Measurements from ENCODE around the gene ACTN1.

The ACTN1 gene

GRCh38 chr14:68972507-68973218, 6.4 kb downstream of the ACTN1 start:
- no peak for TF ChIP-seq POLR2AphosphoS5 (IDR thresholded peaks at IDR 0.05; ENCODE audit: low read depth, low read length)
- no peak for TF ChIP-seq POLR2A (IDR thresholded peaks at IDR 0.05; ENCODE audit: low read depth, low read length)
- TF ChIP-seq SPI1 (IDR thresholded peaks at IDR 0.05; ENCODE audit: low read depth, low read length), result no peak
- FAIRE-seq (no peak), DNase-seq (ENCODE audit: insufficient read length, low spot score) (no peak)

DNA sequence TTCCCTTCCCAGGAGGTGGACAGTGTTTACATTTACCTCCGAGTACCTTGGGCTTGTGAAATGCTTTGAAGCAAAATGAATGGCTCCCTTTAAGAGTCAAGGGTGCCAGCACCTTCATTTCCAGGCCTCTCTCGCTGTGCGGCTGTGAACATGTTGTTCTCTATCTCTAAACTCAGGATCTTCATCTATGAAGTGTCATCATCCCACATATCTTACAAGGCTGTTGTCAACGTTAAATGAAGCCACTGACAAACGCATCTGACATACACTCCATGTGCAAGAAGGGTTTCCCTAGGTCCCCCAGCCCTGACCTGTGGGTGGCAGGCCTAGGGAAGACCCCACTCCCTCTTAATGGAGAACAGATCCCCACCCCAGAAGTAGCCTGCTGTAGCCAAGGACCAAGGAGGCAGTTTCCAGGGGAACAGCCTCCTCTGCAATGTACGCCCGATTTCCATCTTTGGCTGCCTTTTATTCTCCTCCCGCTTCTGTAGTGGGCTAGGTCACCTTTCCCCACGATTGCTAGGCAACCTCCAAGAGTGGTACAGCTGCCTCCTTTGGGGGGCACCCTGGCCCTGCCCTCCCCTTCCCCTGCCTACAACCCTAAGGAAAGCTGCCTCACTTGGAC, 7.6 kb downstream of the ACTN1 start:
- TF ChIP-seq POU2F2 (IDR thresholded peaks at IDR 0.05; ENCODE audit: low read depth, low read length) (no peak), TAF1 (IDR thresholded peaks at IDR 0.05; ENCODE audit: low read depth, low read length) (no peak), PAX5 (IDR thresholded peaks at IDR 0.05; ENCODE audit: insufficient read depth, low read length, severe bottlenecking) (no peak), SPI1 (IDR thresholded peaks at IDR 0.05; ENCODE audit: low read depth, low read length) (no peak), POLR2AphosphoS5 (IDR thresholded peaks at IDR 0.05; ENCODE audit: low read depth, low read length) (no peak), POLR2A (IDR thresholded peaks at IDR 0.05; ENCODE audit: low read depth, low read length) (no peak)
- DNase-seq (ENCODE audit: insufficient read length, low spot score), result no peak
- no peak for FAIRE-seq

GRCh38 chr14:68970736-68971135, 8.4 kb downstream of the ACTN1 start:
- no peak for TF ChIP-seq SPI1 (IDR thresholded peaks at IDR 0.05; ENCODE audit: low read depth, low read length)
- TF ChIP-seq TAF1 (IDR thresholded peaks at IDR 0.05; ENCODE audit: low read depth, low read length), result no peak
- TF ChIP-seq POU2F2 (IDR thresholded peaks at IDR 0.05; ENCODE audit: low read depth, low read length), result no peak
- TF ChIP-seq POLR2A (IDR thresholded peaks at IDR 0.05; ENCODE audit: low read depth, low read length), result no peak
- no peak for TF ChIP-seq POLR2AphosphoS5 (IDR thresholded peaks at IDR 0.05; ENCODE audit: low read depth, low read length)
- TF ChIP-seq PAX5 (IDR thresholded peaks at IDR 0.05; ENCODE audit: insufficient read depth, low read length, severe bottlenecking), result no peak
- no peak for FAIRE-seq
- DNase-seq (ENCODE audit: insufficient read length, low spot score), result no peak

- FAIRE-seq (no peak), DNase-seq (ENCODE audit: insufficient read length, low spot score) (no peak)
- TF ChIP-seq PAX5 (IDR thresholded peaks at IDR 0.05; ENCODE audit: insufficient read depth, low read length, severe bottlenecking) (no peak), POLR2A (IDR thresholded peaks at IDR 0.05; ENCODE audit: low read depth, low read length) (no peak), TAF1 (IDR thresholded peaks at IDR 0.05; ENCODE audit: low read depth, low read length) (no peak), SPI1 (IDR thresholded peaks at IDR 0.05; ENCODE audit: low read depth, low read length) (no peak), POLR2AphosphoS5 (IDR thresholded peaks at IDR 0.05; ENCODE audit: low read depth, low read length) (no peak), POU2F2 (IDR thresholded peaks at IDR 0.05; ENCODE audit: low read depth, low read length) (no peak)
These were observed 9.0 kb downstream of the ACTN1 start for GRCh38 chr14:68970038-68970612.

DNA sequence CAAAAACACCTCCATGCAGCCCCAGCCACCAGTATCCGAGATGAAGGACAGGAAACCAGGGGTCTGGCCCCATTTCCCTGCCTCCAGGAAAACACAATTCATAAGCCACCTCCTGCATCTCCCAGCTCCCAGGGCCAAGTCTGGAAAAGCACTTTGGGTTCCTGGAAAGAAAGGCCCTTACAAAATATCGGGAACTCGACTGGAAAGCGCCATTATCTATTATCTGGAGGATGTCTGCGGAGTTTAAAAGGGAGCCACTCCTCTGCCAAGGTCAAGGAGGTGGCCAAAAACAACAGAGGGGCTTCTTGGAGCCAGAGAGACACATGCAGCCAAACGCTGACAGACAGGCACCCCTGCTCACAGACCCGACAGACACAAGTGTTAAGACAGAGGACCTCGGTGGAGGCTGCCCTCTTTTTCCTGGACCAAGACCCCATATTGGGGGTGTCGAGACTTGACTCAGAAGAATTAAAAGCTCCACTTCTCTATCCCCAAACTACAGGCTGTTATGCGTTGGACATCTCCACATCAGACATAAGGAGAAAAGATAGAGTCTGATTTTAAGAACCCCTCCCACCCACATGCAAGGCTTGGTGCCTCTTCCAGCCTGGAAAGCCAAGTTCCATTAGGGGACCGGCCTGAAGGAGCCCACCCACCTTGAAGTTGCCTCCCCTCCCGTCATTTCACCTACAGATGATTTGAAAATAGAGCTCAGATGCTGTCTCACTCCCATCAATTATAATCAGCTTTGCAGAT, 9.6 kb downstream of the ACTN1 start:
- no peak for DNase-seq (ENCODE audit: insufficient read length, low spot score)
- FAIRE-seq, result no peak
- TF ChIP-seq POLR2AphosphoS5 (IDR thresholded peaks at IDR 0.05; ENCODE audit: low read depth, low read length) (no peak), POU2F2 (IDR thresholded peaks at IDR 0.05; ENCODE audit: low read depth, low read length) (no peak)

- DNase-seq (ENCODE audit: insufficient read length, low spot score) (no peak), FAIRE-seq (no peak)
- no peak for TF ChIP-seq TAF1 (IDR thresholded peaks at IDR 0.05; ENCODE audit: low read depth, low read length)
- no peak for TF ChIP-seq SPI1 (IDR thresholded peaks at IDR 0.05; ENCODE audit: low read depth, low read length)
- TF ChIP-seq POLR2AphosphoS5 (IDR thresholded peaks at IDR 0.05; ENCODE audit: low read depth, low read length), result no peak
- no peak for TF ChIP-seq POU2F2 (IDR thresholded peaks at IDR 0.05; ENCODE audit: low read depth, low read length)
- TF ChIP-seq PAX5 (IDR thresholded peaks at IDR 0.05; ENCODE audit: insufficient read depth, low read length, severe bottlenecking), result no peak
- TF ChIP-seq POLR2A (IDR thresholded peaks at IDR 0.05; ENCODE audit: low read depth, low read length), result no peak
These were observed 10.4 kb downstream of the ACTN1 start for GRCh38 chr14:68968721-68969120.

GRCh38 chr14:68968051-68968450, 11.1 kb downstream of the ACTN1 start:
- DNase-seq (ENCODE audit: insufficient read length, low spot score) (no peak), FAIRE-seq (no peak)
- no peak for TF ChIP-seq POLR2AphosphoS5 (IDR thresholded peaks at IDR 0.05; ENCODE audit: low read depth, low read length)
- no peak for TF ChIP-seq TAF1 (IDR thresholded peaks at IDR 0.05; ENCODE audit: low read depth, low read length)
- TF ChIP-seq POU2F2 (IDR thresholded peaks at IDR 0.05; ENCODE audit: low read depth, low read length), result no peak
- TF ChIP-seq POLR2A (IDR thresholded peaks at IDR 0.05; ENCODE audit: low read depth, low read length), result no peak
- TF ChIP-seq PAX5 (IDR thresholded peaks at IDR 0.05; ENCODE audit: insufficient read depth, low read length, severe bottlenecking), result no peak
- no peak for TF ChIP-seq SPI1 (IDR thresholded peaks at IDR 0.05; ENCODE audit: low read depth, low read length)

GRCh38 chr14:68967459-68967940, 11.6 kb downstream of the ACTN1 start:
- DNase-seq (ENCODE audit: insufficient read length, low spot score), result no peak
- no peak for FAIRE-seq
- TF ChIP-seq POLR2AphosphoS5 (IDR thresholded peaks at IDR 0.05; ENCODE audit: low read depth, low read length) (no peak), SPI1 (IDR thresholded peaks at IDR 0.05; ENCODE audit: low read depth, low read length) (no peak), POU2F2 (IDR thresholded peaks at IDR 0.05; ENCODE audit: low read depth, low read length) (no peak), TAF1 (IDR thresholded peaks at IDR 0.05; ENCODE audit: low read depth, low read length) (no peak), PAX5 (IDR thresholded peaks at IDR 0.05; ENCODE audit: insufficient read depth, low read length, severe bottlenecking) (no peak), POLR2A (IDR thresholded peaks at IDR 0.05; ENCODE audit: low read depth, low read length) (no peak)

DNA sequence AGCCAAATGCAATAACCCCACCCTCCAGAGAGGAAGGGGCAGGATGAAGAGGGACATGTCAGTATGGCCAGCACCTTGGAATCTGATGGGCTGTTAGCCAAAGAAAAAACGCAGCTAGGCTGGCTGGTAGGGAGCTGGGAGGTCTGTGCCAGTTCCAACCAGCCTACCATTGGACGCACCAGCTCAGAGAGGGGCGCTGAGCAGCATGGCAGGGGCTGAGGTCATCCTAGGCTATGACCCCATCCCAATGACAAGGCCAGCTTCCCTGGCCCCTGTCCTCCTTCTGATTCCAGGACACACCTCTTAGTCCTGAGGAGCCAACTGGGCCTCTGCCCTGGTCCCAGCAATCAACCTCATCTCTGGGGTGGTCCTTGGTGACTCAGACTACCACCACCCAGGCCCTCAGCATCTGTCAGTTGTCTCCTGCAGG, 12.2 kb downstream of the ACTN1 start:
- DNase-seq (ENCODE audit: insufficient read length, low spot score) (no peak), FAIRE-seq (no peak)
- TF ChIP-seq SPI1 (IDR thresholded peaks at IDR 0.05; ENCODE audit: low read depth, low read length) (no peak), POLR2AphosphoS5 (IDR thresholded peaks at IDR 0.05; ENCODE audit: low read depth, low read length) (no peak), POLR2A (IDR thresholded peaks at IDR 0.05; ENCODE audit: low read depth, low read length) (no peak), PAX5 (IDR thresholded peaks at IDR 0.05; ENCODE audit: insufficient read depth, low read length, severe bottlenecking) (no peak), POU2F2 (IDR thresholded peaks at IDR 0.05; ENCODE audit: low read depth, low read length) (no peak), TAF1 (IDR thresholded peaks at IDR 0.05; ENCODE audit: low read depth, low read length) (no peak)
